PFSK-1 (cell line): ENCODE data around the gene P4HA3.

Source experiments
- POLR2AphosphoS5 ChIP-seq: IDR thresholded peaks from 2 replicates; pipeline ENCODE4 v1.6.1; 2012; ENCODE audit warnings: low read depth, mild to moderate bottlenecking, control low read depth, low read length, moderate library complexity
- TF ChIP-seq, protein P1 (sequence below), 2 experiments: IDR thresholded peaks; 2 replicates each; pipeline versions ENCODE4 v1.6.1 to v1.8.0; 2011 to 2012; ENCODE audit warnings: low read depth in 2 of 2, low read length in 2 of 2, control low read depth in 1 of 2, inconsistent platforms in 1 of 2, mild to moderate bottlenecking in 1 of 2, moderate library complexity in 1 of 2; ENCODE audit not compliant: insufficient read depth in 1 of 2

- TF ChIP-seq, protein P1, sequence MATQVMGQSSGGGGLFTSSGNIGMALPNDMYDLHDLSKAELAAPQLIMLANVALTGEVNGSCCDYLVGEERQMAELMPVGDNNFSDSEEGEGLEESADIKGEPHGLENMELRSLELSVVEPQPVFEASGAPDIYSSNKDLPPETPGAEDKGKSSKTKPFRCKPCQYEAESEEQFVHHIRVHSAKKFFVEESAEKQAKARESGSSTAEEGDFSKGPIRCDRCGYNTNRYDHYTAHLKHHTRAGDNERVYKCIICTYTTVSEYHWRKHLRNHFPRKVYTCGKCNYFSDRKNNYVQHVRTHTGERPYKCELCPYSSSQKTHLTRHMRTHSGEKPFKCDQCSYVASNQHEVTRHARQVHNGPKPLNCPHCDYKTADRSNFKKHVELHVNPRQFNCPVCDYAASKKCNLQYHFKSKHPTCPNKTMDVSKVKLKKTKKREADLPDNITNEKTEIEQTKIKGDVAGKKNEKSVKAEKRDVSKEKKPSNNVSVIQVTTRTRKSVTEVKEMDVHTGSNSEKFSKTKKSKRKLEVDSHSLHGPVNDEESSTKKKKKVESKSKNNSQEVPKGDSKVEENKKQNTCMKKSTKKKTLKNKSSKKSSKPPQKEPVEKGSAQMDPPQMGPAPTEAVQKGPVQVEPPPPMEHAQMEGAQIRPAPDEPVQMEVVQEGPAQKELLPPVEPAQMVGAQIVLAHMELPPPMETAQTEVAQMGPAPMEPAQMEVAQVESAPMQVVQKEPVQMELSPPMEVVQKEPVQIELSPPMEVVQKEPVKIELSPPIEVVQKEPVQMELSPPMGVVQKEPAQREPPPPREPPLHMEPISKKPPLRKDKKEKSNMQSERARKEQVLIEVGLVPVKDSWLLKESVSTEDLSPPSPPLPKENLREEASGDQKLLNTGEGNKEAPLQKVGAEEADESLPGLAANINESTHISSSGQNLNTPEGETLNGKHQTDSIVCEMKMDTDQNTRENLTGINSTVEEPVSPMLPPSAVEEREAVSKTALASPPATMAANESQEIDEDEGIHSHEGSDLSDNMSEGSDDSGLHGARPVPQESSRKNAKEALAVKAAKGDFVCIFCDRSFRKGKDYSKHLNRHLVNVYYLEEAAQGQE (IDR thresholded peaks at IDR 0.05; ENCODE audit: insufficient read depth in 1 of 2, low read depth in 2 of 2, low read length in 2 of 2): no peak
- TF ChIP-seq POLR2AphosphoS5: no peak
Observed at GRCh38 chr11:74279256-74279655, 32.2 kb downstream of the P4HA3 start.
